Activated CD4-positive, alpha-beta T cell treated with anti-CD3 and anti-CD28 coated beads for 4 hours (primary cell): ENCODE measurements around the gene KLF18.
"Not testable (repeated sequence)": the region's sequence is repeated elsewhere in the genome, so short reads cannot be mapped to it uniquely, and the experiment has no call there.

Experiments used
- DNase-seq, 2 donors: peaks; one replicate each; pipeline ENCODE4 v3.0.0-alpha.2; 2020

Gene KLF18

DNA sequence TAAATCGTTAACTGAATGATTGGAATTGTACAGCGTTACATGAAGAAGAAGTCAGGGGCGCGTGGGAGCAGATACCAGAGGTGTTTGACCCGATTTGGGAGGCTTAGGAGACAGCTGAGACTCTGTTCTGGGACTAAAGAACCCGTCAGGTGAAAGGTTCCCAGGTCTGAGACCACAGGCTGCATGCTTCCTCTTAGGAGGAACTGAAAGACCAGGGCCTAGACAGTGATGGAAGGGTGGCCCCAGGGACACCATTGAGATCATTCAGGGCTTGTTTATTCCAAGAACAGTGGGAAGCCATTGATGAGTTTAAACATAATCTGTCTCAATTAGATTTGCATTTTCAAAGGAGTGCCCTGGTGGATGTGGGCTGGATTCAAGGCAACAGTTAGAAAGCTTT lies 21.9 kb downstream of the KLF18 start:
- DNase-seq = no peak

DNA sequence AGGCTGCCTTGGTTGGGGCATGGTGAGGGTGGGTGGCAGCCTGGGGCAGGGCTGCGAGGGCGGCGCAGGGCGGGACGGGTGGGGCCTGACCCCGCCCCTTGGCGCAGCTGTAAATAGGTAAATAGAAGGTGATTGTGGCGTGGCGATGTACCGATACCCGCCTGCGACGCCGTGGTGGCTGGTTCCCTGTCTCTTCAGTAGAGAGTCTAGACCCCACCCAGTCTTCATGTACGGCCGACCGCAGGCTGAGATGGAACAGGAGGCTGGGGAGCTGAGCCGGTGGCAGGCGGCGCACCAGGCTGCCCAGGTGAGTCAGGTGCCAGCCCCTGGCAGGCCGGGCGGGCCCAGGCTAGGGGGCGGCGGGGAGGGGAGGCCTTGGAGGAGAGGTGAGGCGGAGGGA lies 22.7 kb downstream of the KLF18 start, which contains the start of gene KLF17:
Gene KLF17, plus strand, starts transcription at position 140 of the 400 bp plus-strand sequence. Its CDS starts 87 bp downstream, at position 227.
- no peak for DNase-seq

DNA sequence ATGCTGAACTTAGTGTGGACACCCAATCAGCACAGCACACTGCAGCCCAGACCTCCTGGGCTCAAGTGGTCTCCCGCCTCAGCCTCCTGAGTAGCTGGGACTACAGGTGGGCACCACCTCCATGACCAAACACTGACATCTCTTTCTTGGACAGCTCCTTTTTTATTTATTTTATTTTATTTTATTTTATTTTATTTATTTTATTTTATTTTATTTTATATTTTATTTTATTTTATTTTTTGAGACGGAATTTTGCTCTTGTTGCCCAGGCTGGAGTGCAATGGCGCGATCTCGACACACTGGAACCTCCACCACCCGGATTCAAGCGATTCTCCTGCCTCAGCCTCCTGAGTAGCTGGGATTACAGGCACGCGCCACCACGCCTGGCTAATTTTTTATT lies 24.2 kb downstream of the KLF18 start:
- not testable (repeated sequence) for DNase-seq

DNA sequence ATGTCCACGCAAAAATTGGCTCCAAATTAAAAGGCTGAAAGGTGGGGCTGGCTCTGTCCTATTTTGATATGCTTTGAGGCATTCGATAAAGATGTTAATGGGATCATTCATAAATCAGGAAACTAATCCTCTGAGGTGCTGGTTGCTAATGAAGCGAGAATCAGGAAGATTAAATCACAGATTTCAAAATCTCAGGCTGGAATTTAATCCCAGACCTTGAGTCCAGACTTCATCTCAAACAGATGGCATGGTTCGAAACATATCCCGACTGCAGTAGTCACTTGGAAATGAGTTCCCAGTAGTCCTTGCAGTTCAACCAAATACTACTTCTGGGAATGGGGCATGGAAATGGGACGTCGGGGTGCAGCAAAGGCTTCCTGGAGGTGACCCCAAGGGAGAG lies 27.3 kb downstream of the KLF18 start:
- no peak for DNase-seq

DNA sequence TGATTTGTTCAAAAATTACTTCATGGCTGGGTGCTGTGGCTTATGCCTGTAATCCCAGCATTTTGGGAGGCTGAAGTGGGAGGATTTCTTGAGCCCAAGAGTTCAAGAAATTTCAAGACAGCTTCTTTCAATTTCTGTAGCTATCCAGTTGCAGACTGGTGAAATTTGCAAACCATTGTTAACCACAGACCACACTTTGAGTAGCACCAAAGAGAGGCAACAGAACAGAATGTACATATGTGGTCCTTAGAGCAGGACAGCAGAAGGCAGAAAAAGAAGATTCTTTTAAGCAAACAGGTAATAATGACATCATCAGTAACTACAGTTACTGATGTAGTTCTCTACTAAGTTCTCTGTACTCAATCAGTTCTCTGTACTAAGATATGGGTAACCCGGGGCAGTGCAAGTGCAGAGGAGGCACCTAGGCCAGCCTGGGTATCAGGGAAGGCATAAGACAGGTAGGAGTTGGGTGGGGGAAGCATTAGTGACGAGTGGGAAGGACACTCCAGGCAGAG lies 28.3 kb downstream of the KLF18 start:
- DNase-seq = no peak

DNA sequence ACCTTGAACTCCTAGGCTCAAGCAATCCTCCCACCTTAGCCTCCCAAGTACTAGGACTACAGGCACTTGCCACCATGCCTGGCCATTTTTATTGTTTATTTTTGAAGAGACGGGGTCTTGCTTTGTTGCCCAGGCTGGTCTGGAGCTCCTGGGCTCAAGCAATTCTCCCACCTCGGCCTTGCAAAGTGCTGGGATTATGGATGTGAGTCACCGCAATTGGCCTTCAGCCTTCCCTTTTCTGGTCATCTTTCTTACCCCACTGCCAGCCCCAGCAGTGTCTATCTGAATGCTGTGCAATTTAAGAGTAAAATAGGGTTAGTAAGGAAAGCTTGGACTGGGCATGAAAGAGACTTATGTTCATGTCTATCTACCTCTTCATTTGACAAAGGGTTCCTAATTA lies 28.9 kb downstream of the KLF18 start:
- DNase-seq = no peak

DNA sequence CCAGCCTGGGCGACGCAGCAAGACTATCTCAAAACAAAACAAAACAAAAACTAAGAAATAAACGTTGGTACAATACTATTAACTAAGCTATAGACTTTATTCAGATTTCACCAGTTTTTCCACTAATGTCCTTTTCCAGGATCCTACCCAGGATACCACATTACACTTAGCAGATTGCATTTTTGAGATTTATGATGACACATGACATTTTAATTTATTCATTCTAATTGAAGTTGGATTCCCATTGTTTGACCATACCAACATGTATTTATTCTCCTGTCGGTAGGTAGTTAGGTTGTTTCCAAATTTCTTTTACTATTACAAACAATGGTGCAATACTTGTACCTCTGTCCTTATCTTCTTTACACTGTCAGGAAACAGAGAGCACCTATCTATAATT lies 29.6 kb downstream of the KLF18 start:
- DNase-seq = no peak

DNA sequence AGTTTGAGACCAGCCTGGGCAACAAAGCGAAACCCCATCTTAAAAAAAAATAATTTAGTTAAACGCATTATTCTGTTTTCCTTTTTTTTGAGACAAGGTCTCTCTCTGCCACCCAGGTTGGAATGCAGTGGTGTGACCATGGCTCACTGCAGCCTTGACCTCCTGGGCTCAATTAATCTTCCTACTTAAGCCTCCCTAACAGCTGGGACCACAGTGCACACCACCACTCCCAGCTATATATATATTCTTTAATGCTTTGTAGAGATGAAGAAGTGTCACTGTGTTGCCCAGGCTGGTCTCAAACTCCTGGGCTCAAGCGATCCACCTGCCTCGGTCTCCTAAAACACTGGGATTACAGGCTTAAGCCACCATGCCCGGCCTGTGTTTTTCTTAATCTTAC lies 30.5 kb downstream of the KLF18 start:
- no peak for DNase-seq

DNA sequence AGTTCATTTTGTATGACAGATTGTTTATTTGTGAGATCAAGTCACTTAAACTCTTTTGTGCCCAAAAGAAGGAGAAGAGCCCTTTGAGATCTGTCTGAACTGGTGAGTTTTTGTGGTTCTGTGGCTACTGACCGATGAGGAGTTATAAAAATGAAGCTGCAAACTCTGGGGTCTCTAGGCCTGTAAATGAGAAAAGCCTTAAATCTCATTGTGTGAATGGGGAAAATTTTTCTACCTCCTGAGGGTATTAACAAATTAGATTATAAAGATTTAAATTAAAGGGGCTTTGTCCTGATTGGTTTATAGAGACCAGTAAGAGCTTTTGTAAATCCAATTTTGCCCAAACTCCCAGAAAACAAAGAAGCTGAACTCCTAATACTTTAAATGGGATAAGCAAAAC lies 32.5 kb downstream of the KLF18 start:
- DNase-seq = no peak

DNA sequence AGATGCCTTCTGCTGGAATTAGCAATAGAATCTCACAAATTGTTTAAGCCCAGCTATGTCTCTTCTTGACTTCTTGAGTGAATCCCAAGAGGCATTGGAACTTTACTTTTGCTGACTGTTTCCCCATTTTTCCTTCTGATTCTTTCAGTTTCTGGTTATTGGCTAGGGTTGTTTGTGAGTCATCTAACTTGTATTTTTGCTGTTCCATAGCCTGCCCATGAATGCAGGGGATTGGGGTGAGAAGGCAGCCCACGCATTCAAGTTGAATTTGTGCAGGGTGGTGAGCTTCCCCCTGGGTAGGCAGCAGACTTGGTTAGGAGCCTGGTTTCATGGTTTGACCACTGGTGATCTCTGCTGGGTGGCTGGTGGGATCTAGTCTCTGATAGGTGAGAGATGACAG lies 33.2 kb downstream of the KLF18 start:
- no peak for DNase-seq

DNA sequence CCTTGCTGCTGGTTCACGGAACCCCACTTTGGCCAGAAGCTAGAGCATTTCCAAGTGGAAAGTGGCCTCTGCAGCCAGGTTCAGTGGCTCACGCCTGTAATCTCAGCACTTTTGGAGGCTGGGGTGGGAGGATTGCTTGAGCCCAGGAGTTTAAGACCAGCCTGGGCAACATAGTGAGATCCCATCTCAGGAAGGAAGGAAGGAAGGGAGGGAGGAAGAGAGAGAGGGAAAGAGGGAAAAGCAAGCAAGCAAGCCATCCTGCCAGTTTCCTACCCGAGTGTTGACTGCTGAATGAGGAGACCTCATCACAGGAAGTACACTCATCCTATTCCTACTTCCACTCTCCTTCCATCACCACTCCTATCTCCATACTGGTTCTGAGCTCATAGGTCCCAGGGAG lies 35.6 kb downstream of the KLF18 start:
- no peak for DNase-seq

DNA sequence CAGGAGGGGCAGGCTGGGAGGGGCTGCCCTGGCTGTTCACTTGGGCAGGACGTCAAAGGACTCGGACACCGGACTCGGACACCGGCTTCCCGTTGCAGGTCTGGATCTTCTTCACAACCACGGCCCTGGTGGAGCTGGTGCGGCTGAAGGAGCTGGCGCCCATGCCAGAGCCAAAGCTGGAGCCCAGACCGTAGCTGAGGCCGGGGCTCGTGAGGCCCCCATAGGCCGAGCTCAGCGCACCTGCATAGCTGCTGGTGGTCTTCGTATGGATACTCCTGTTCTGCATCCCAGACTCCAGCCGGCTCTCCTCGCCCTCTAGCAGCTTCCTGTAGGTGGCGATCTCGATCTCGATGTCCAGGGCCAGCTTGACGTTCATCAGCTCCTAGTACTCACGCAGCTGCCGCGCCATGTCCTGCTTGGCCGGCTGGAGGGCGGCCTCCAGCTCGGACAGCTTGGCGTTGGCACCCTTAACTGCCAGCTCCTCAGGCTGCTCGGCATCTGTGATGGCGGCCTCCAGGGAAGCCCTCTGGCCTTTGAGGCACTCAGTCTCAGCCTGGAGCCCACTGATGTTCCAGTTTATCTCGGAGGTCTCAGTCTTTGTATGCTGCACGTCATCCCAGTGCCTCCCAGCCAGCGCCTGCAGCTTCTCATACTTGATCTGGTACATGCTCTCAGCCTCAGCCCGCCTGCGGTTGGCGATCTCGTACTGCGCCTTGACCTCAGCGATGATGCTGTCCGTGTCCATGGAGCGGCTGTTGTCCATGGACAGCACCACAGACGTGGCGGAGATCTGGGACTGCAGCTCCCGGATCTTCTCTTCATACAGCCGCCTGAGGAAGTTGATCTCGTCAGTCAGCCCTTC lies 37.9 kb downstream of the KLF18 start:
- DNase-seq = no peak

DNA sequence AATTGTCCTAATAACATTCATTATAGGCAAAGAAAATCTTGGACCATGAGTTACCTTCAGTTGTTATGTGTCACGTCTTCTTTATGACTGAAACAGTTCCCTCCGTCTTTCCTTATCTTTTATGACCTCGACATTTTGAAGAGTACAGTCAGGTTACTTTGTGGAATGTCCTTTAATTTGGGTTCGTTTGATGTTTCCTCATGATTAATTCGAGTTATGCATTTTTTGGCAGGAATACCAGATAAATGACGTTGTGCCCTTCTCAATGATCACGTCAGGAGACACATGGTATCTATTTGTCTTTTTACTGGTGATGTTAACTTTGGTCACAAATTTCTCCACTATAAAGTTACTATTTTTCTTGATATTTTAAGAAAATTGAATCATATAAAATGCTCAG lies 40.1 kb downstream of the KLF18 start:
- DNase-seq = no peak

DNA sequence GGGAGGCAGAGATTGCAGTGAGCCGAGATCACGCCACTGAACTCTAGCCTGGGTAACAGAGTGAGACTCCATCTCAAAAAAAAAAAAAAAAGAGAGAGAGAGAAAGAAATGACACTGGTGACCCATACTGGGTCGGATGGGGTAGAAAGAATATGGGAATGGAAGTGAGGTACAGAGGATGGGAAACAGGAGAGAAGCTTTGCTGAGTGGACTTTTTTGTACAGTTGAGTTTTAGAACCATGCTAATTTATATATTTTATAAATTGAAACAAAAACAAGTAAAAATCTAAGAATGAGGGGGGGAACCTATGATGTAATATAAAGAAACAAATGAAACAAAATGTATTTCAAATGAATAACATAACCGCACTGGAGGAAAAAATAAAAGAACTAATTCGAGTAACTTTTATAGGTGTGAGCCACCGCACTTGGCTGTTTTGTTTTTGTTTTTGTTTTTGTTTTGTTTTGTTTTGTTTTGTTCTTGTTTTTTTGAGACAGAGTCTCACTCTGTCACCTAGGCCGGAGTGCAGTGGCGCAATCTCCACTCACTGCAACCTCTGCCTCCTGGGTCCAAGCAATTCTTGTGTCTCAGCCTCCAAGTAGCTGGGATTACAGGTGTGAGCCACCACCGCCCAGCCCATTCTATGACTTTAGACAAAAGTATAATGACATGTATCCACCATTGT lies 41.1 kb downstream of the KLF18 start:
- no peak for DNase-seq

DNA sequence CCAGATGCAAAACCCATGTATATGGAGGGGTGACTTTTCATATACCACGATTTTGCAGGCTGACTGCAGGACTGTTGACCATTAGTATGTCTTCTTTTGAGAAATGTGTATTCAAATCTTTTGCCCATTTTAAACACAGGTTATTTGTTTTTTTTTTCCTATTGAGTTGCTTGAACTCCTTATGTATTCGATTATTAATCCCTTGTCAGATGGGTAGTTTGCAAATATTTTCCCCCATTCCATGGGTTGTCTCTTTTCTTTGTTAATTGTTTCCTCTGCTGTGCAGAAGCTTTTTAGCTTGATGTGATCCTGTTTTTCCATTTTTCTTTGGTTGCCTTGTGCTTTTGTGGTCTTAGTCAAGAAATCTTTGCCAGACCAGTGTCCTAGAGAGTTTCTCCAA lies 47.4 kb downstream of the KLF18 start:
- no peak for DNase-seq

DNA sequence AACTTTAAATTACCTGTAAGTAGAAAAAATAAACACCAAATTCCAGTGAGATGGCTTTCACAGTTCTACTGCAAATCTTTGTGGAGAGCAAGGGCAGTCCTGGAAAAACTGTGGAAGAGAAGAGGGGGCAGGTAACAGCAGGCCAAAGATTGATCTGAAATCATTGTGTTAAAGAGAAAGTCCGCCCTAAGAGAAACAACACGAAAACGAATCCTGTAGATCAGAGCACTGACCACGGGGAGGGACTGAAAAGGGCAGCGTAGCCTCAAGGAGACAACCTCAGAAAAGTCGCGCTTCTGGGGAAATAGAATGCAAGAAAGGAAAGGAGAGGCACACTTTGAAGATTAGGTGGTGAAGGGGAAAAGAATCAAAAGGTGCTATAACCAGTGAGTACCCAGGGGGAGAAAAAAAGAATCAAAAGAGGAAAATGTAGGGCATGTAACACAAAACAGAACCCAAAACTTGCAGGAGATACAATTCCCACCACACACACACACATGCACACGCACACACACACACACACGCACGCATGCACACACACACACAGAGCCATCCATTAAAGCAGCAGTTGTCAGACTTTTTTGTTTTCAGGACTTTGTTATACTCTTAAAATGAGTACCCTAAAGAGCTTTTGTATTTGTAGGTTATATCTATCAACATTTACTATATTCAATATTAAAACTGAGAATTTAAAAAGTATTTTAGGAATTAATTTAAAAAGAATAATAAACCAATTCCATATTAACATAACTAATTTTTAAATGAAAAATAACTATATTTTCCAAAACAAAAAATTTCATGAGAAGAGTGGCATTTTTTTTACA lies 50.8 kb downstream of the KLF18 start:
- DNase-seq = no peak

DNA sequence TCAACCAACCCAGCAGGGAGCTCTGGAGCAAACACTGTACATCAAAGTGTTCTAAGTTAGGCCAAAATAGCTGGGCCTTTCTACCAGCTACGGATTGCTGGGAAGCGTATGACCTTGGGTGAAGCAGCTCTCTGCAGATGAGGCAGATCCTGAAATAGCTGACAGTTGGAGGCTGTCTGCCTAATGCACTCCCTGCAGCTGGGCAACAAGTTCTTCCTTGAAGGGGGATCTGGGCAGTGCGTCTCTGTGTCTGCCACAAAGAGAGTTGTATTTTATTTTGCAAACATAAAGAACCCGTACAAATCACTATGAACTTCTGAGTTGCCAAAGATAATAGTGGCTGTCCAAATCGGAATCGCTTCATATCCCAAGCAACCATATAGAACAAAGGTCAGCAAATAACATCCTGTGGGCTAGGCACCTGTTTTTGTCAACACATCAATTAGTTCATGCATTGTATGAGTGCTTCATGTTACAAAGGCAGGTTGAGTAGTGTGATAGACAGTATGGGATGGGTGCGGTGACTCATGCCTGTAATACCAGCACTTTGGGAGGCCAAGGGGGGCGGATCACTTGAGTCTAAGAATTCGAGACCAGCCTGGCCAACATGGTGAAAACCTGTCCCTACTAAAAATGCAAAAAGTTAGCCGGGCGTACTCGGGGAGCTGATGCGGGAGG lies 51.9 kb downstream of the KLF18 start:
- DNase-seq = no peak
